HG03571 (cell line): ENCODE measurements around the gene ZCCHC12.
"Not testable (repeated sequence)": the region's sequence is repeated elsewhere in the genome, so short reads cannot be mapped to it uniquely, and the experiment has no call there.

Experiments used
- ATAC-seq: cut with Tn5 transposase; IDR thresholded peaks from one replicate; pipeline ENCODE4 v1.9.1; 2021; ENCODE audit not compliant: unreplicated experiment

Gene ZCCHC12

GRCh38 chrX:118823263-118824172, at the start of gene ZCCHC12:
Gene ZCCHC12, plus strand, starts transcription at chrX:118823824. Its CDS starts 1,421 bp downstream, at chrX:118825245.
- no peak for ATAC-seq

- no peak for ATAC-seq
These were observed 44.0 kb upstream of the ZCCHC12 start for GRCh38 chrX:118779581-118779980.

GRCh38 chrX:118780509-118780908, 43.1 kb upstream of the ZCCHC12 start:
- ATAC-seq: no peak

GRCh38 chrX:118780911-118781310, 42.7 kb upstream of the ZCCHC12 start:
- no peak for ATAC-seq

- ATAC-seq: no peak
These were observed 27.9 kb upstream of the ZCCHC12 start for GRCh38 chrX:118795528-118796280.

- no peak for ATAC-seq
These were observed 20.8 kb upstream of the ZCCHC12 start for GRCh38 chrX:118802857-118803256.

- no peak for ATAC-seq
These were observed 16.2 kb upstream of the ZCCHC12 start for GRCh38 chrX:118807151-118808017.

GRCh38 chrX:118817257-118817656, 6.4 kb upstream of the ZCCHC12 start:
- ATAC-seq: not testable (repeated sequence)

GRCh38 chrX:118824173-118824730, 628 bp downstream of the ZCCHC12 start:
- ATAC-seq: no peak

- no peak for ATAC-seq
These were observed 1.6 kb downstream of the ZCCHC12 start for GRCh38 chrX:118825227-118825626.

GRCh38 chrX:118839334-118839958, 15.8 kb downstream of the ZCCHC12 start:
- ATAC-seq: peak; percentile 69

- no peak for ATAC-seq
These were observed 24.1 kb downstream of the ZCCHC12 start for GRCh38 chrX:118847676-118848075.

- no peak for ATAC-seq
These were observed 30.0 kb downstream of the ZCCHC12 start for GRCh38 chrX:118853596-118853995.

GRCh38 chrX:118855681-118856310, 32.2 kb downstream of the ZCCHC12 start:
- no peak for ATAC-seq

- no peak for ATAC-seq
These were observed 33.4 kb downstream of the ZCCHC12 start for GRCh38 chrX:118857006-118857405.

- no peak for ATAC-seq
These were observed 37.7 kb downstream of the ZCCHC12 start for GRCh38 chrX:118861338-118861737.

GRCh38 chrX:118862091-118862490, 38.5 kb downstream of the ZCCHC12 start:
- no peak for ATAC-seq

GRCh38 chrX:118862979-118863378, 39.4 kb downstream of the ZCCHC12 start:
- ATAC-seq: no peak

- ATAC-seq: no peak
These were observed 40.5 kb downstream of the ZCCHC12 start for GRCh38 chrX:118864063-118864635.
